NCI-H2171 treated with DMSO at 0.1 percent for 48 hours (cell line): ENCODE results near the gene AMOTL1.

Source experiments
- DNase-seq: peaks from one replicate; lab custom pipeline; 2025; lab: John Stamatoyannopoulos, UW

Gene AMOTL1

GRCh38 chr11:94767701-94768601 is at the start of gene AMOTL1:
Gene AMOTL1, plus strand, starts transcription at chr11:94768356. Its CDS starts 156 bp downstream, at chr11:94768512.
- DNase-seq = no peak

GRCh38 chr11:94719876-94720275 is 48.3 kb upstream of the AMOTL1 start:
- no peak for DNase-seq

GRCh38 chr11:94721565-94722292 is 46.4 kb upstream of the AMOTL1 start:
- DNase-seq = peak; percentile 80

- no peak for DNase-seq
Observed at GRCh38 chr11:94722735-94723134, 45.4 kb upstream of the AMOTL1 start.

GRCh38 chr11:94725097-94725496 is 43.1 kb upstream of the AMOTL1 start:
- no peak for DNase-seq

GRCh38 chr11:94727819-94728218 is 40.3 kb upstream of the AMOTL1 start:
- DNase-seq = peak; percentile 71

- DNase-seq = no peak
Observed at GRCh38 chr11:94728541-94728940, 39.6 kb upstream of the AMOTL1 start.

GRCh38 chr11:94728966-94729751 is 39.0 kb upstream of the AMOTL1 start:
- DNase-seq = no peak

GRCh38 chr11:94730153-94730552 is 38.0 kb upstream of the AMOTL1 start:
- no peak for DNase-seq

- DNase-seq = peak; percentile 19
Observed at GRCh38 chr11:94731880-94732601, 36.1 kb upstream of the AMOTL1 start.

- DNase-seq = no peak
Observed at GRCh38 chr11:94732617-94733281, 35.4 kb upstream of the AMOTL1 start.

- DNase-seq = peak; percentile 74
Observed at GRCh38 chr11:94734563-94735275, 33.4 kb upstream of the AMOTL1 start.

- peak; percentile 61 for DNase-seq
Observed at GRCh38 chr11:94735907-94736306, 32.2 kb upstream of the AMOTL1 start.

GRCh38 chr11:94737171-94737611 is 31.0 kb upstream of the AMOTL1 start:
- DNase-seq = no peak

- no peak for DNase-seq
Observed at GRCh38 chr11:94738746-94739145, 29.4 kb upstream of the AMOTL1 start.

GRCh38 chr11:94739331-94739730 is 28.8 kb upstream of the AMOTL1 start:
- no peak for DNase-seq

- peak; percentile 71 for DNase-seq
Observed at GRCh38 chr11:94740083-94741021, 27.8 kb upstream of the AMOTL1 start.

- DNase-seq = peak; percentile 84
Observed at GRCh38 chr11:94741022-94741679, 27.0 kb upstream of the AMOTL1 start.

GRCh38 chr11:94742665-94743064 is 25.5 kb upstream of the AMOTL1 start:
- no peak for DNase-seq
